Erythroblast (primary cell): ENCODE measurements around the gene CDK8.
A peak's percentile ranks its signal among the peaks of the same experiment; 100 is the strongest.

Source experiments
- GATA1 ChIP-seq: IDR thresholded peaks from 2 replicates; pipeline ENCODE4 v1.6.1; 2011; ENCODE audit warnings: low read depth, mild to moderate bottlenecking, control low read depth, low read length, moderate library complexity
- POLR2A ChIP-seq: IDR thresholded peaks from 2 replicates; pipeline ENCODE4 v1.6.1; 2011; ENCODE audit warnings: mild to moderate bottlenecking, low read length

- peak; percentile 88 for TF ChIP-seq POLR2A
- no peak for TF ChIP-seq GATA1
Observed at GRCh38 chr13:26253787-26254582, at the start of gene CDK8.
